Limb (tissue), 2 donors: Measurements from ENCODE around the gene TRIM45.
A peak's percentile ranks its signal among the peaks of the same experiment; 100 is the strongest.
"Not testable (repeated sequence)": the region's sequence is repeated elsewhere in the genome, so short reads cannot be mapped to it uniquely, and the experiment has no call there.

Experiments used
- DNase-seq, 2 donors: peaks; one replicate each; pipeline ENCODE4 v3.0.0-alpha.2; 2016; ENCODE audit errors: extremely low spot score in 2 of 2

TRIM45 gene

GRCh38 chr1:117130526-117130925 lies 9.0 kb upstream of the TRIM45 start:
- DNase-seq, result no peak

- DNase-seq, result peak in 1 of 2 donors; percentile 83
Measured at GRCh38 chr1:117128323-117129079, 7.0 kb upstream of the TRIM45 start.

- DNase-seq, result no peak
Measured at GRCh38 chr1:117127795-117128194, 6.2 kb upstream of the TRIM45 start.

GRCh38 chr1:117124661-117125060 lies 3.1 kb upstream of the TRIM45 start:
- DNase-seq, result no peak

GRCh38 chr1:117123274-117123673 lies 1.7 kb upstream of the TRIM45 start:
- no peak for DNase-seq

- DNase-seq, result peak in 1 of 2 donors; percentile 43
Measured at GRCh38 chr1:117122330-117123025, 929 bp upstream of the TRIM45 start.

- DNase-seq, result no peak
Measured at GRCh38 chr1:117120774-117121588, 568 bp downstream of the TRIM45 start.

GRCh38 chr1:117119144-117119543 lies 2.4 kb downstream of the TRIM45 start:
- not testable (repeated sequence) for DNase-seq

- DNase-seq, result no peak
Measured at GRCh38 chr1:117118137-117118536, 3.4 kb downstream of the TRIM45 start.

GRCh38 chr1:117117697-117118096 lies 3.9 kb downstream of the TRIM45 start:
- no peak for DNase-seq

- no peak for DNase-seq
Measured at GRCh38 chr1:117116784-117117130, 4.8 kb downstream of the TRIM45 start.

GRCh38 chr1:117116090-117116783 lies 5.3 kb downstream of the TRIM45 start:
- DNase-seq, result no peak

GRCh38 chr1:117114877-117115276 lies 6.7 kb downstream of the TRIM45 start:
- no peak for DNase-seq

GRCh38 chr1:117113199-117113598 lies 8.3 kb downstream of the TRIM45 start:
- DNase-seq, result no peak

- no peak for DNase-seq
Measured at GRCh38 chr1:117112047-117112717, 9.4 kb downstream of the TRIM45 start.

GRCh38 chr1:117110774-117111173 lies 10.8 kb downstream of the TRIM45 start:
- DNase-seq, result no peak

- no peak for DNase-seq
Measured at GRCh38 chr1:117107364-117107763, 14.2 kb downstream of the TRIM45 start.

GRCh38 chr1:117106478-117106877 lies 15.1 kb downstream of the TRIM45 start:
- no peak for DNase-seq

GRCh38 chr1:117105722-117106121 lies 15.8 kb downstream of the TRIM45 start:
- DNase-seq, result no peak

GRCh38 chr1:117104986-117105385 lies 16.6 kb downstream of the TRIM45 start:
- DNase-seq, result no peak

- DNase-seq, result not testable (repeated sequence)
Measured at GRCh38 chr1:117101858-117102257, 19.7 kb downstream of the TRIM45 start.
